GM12875 (cell line): ENCODE measurements around the gene TSC1.

Experiments used
- H3K4me3 ChIP-seq: one replicate; pipeline ENCODE4 v1.5.1; 2011; ENCODE audit warnings: low read depth, low read length, control low read depth
- TF ChIP-seq, protein P1 (sequence below): IDR thresholded peaks from 2 replicates; pipeline ENCODE4 v1.5.1; 2011; ENCODE audit warnings: low read depth, mild to moderate bottlenecking, control low read depth, inconsistent platforms, low read length, moderate library complexity, borderline replicate concordance; ENCODE audit not compliant: insufficient read depth

Gene TSC1

DNA sequence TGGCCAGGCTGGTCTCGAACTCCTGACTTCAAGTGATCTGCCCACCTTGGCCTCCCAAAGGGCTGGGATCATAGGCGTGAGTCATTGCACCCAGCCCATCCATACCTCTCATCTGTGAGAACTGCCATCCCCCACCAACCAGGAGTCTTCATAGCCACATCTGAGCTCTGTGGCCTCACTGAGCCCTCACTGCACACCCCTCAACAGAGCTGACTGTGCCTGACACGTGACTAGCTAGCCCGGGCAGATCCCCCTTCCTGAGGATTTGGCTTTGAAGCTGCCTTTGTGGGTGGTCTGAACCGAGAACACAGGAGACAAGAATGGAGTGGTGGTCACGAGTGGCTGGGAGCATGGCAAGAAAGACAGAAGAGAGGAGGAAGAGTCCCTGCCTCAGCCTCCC is 81.9 kb downstream of the TSC1 start:
- TF ChIP-seq, protein P1, sequence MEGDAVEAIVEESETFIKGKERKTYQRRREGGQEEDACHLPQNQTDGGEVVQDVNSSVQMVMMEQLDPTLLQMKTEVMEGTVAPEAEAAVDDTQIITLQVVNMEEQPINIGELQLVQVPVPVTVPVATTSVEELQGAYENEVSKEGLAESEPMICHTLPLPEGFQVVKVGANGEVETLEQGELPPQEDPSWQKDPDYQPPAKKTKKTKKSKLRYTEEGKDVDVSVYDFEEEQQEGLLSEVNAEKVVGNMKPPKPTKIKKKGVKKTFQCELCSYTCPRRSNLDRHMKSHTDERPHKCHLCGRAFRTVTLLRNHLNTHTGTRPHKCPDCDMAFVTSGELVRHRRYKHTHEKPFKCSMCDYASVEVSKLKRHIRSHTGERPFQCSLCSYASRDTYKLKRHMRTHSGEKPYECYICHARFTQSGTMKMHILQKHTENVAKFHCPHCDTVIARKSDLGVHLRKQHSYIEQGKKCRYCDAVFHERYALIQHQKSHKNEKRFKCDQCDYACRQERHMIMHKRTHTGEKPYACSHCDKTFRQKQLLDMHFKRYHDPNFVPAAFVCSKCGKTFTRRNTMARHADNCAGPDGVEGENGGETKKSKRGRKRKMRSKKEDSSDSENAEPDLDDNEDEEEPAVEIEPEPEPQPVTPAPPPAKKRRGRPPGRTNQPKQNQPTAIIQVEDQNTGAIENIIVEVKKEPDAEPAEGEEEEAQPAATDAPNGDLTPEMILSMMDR, result no peak

DNA sequence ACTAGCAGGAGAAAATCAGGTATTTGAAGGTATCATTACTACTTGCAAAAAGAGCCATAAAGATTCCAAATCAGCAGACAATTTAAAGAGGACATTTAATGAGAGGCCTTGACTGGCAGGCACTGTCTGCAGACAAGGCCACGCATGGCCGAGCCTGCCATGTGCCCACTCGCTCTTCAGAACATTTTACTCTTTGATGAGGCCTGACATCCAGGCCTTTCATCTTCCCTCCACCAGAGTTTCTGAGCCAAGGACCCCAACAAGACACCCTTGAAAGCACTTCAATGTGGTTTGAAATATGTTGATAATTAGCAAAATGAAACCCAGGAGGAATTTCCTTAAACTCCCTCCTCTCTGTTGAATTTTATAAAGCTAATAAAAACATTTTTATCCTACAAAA is 82.8 kb downstream of the TSC1 start:
- no peak overlapping the region for H3K4me3 ChIP-seq
- TF ChIP-seq, protein P1, result no peak

More for the DNA sequence above, 81.9 kb downstream of the TSC1 start:
- H3K4me3 ChIP-seq, result no peak overlapping the region

DNA sequence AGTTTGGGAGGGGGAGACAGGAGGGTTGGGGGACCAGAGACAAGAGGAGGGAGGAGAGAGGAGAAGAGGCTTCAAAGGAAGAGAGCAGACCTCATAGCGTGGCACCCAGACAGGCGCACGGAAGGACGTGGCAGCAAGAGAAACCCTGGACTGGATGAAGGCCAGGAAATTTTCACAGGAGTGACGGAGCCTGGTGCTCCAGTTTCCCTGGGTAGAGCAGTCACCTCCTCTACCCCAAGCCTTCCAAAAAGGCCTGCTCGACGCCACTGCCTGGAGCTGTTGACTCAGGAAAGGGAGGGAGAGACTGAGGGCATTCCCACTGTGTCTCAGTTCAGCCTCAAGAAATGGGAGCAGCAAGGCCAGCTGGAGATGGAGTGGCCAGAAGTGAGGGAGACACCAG is 85.7 kb downstream of the TSC1 start:
- TF ChIP-seq, protein P1, result no peak

GRCh38 chr9:132857616-132858342 is 86.6 kb downstream of the TSC1 start:
- no peak overlapping the region for H3K4me3 ChIP-seq
- TF ChIP-seq, protein P1, result no peak

More for the DNA sequence above, 85.7 kb downstream of the TSC1 start:
- H3K4me3 ChIP-seq, result no peak overlapping the region

GRCh38 chr9:132857031-132857430 is 87.4 kb downstream of the TSC1 start:
- TF ChIP-seq, protein P1, result no peak
- no peak overlapping the region for H3K4me3 ChIP-seq

- H3K4me3 ChIP-seq, result no peak overlapping the region
- TF ChIP-seq, protein P1, result no peak
Measured at GRCh38 chr9:132855904-132856303, 88.5 kb downstream of the TSC1 start.

DNA sequence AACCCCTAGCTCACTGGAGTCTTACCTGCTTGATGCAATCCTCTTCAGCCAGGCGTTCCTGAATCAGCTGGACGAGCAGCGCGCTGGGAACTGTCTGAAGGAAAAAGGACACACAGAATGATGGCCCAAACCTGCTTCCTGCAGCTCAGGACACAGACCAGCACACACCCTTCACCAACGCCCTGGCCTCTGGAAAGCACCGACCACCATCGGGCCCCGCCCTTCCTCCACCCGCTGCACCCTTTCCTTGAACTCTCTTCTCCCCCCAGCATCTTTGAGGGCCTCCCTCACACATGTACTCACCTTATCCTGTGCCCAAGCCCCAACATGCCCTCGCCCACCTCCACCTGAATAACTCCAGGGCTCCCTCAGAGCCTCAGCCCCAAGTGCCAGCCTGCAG is 89.6 kb downstream of the TSC1 start:
- H3K4me3 ChIP-seq, result no peak overlapping the region

More for the DNA sequence above, 89.6 kb downstream of the TSC1 start:
- TF ChIP-seq, protein P1, result no peak
